RWPE2 (cell line): ENCODE data around the gene SCRN3.

ENCODE experiments used
- ATAC-seq: fragments of 200-7000 bp; cut with Tn5 transposase; 3 replicates; pipeline ENCODE4 v1.9.1; 2021; ENCODE audit warnings: low read depth
- DNase-seq: peaks from one replicate; pipeline ENCODE4 v3.0.0-alpha.2; 2020; ENCODE audit warnings: low spot score
- H3K27ac ChIP-seq: fragments of 450-650 bp; 2 replicates; pipeline ENCODE4 v1.5.1; 2017; ENCODE audit warnings: mild to moderate bottlenecking; ENCODE audit not compliant: poor library complexity, severe bottlenecking
- H3K27me3 ChIP-seq: fragments of 250-450 bp; sonication (Bioruptor Pico); 2 replicates; pipeline ENCODE4 v1.5.1; 2021; ENCODE audit warnings: mild to moderate bottlenecking, moderate library complexity; ENCODE audit not compliant: insufficient read depth, poor library complexity, severe bottlenecking
- H3K36me3 ChIP-seq: fragments of 250-450 bp; sonication (Bioruptor Pico); 2 replicates; pipeline ENCODE4 v1.5.1; 2020; ENCODE audit warnings: low read depth, mild to moderate bottlenecking, moderate library complexity
- H3K4me1 ChIP-seq: fragments of 250-450 bp; sonication (Bioruptor Pico); 2 replicates; pipeline ENCODE4 v1.5.1; 2021; ENCODE audit warnings: mild to moderate bottlenecking, moderate library complexity; ENCODE audit not compliant: insufficient read depth, poor library complexity, severe bottlenecking
- H3K4me3 ChIP-seq: fragments of 250-450 bp; sonication (Bioruptor Pico); 2 replicates; pipeline ENCODE4 v1.5.1; 2021; ENCODE audit warnings: mild to moderate bottlenecking, moderate library complexity; ENCODE audit not compliant: severe bottlenecking
- H3K9me3 ChIP-seq: fragments of 250-450 bp; sonication (Bioruptor Pico); 2 replicates; pipeline ENCODE4 v1.5.1; 2021; ENCODE audit warnings: mild to moderate bottlenecking, moderate library complexity; ENCODE audit not compliant: severe bottlenecking
- TF ChIP-seq, protein P1 (sequence below): fragments of 450-650 bp; IDR thresholded peaks from one replicate; pipeline ENCODE4 v1.5.1; 2017; ENCODE audit warnings: mild to moderate bottlenecking, moderate library complexity; ENCODE audit not compliant: poor library complexity, severe bottlenecking

Gene SCRN3

DNA sequence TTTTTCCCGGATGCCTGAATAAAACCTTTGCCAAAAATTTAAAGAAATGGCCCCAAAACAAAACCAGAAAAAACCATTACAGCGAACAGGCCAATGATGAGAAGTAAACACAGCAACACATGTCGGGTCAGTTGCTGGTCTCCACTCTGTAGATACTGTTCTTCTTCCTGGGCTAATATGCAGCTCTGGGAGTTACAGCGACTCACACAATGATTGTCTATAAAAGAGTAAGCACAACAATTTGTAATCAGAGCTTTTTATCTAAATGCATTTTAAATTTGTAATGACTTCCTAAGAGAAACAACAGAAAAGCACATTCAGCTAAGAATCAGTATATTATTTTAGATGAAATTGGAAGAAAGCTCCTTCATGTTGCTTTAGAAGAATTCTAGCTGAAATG, 51.0 kb downstream of the SCRN3 start:
- DNase-seq: no peak
- Histone ChIP-seq H3K36me3 (no peaks in the 10 kb centered on the region), H3K27me3 (no peaks in the 10 kb centered on the region)

DNA sequence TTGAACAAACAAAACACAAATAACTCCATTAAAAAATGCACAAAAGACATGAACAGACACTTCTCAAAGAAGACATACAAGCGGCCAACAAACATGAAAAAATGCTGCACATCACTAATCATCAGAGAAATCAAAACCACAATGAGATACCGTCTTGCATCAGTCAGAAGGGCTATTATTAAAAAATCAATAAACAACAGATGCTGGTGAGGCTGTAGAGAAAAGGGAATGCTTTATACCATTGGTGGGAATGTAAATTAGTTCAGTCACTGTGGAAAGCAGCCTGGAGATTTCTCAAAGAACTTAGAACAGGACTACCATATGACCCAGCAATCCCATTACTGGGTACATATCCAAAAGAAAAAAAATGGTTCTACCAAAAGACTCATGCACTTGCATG, 53.5 kb downstream of the SCRN3 start:
- TF ChIP-seq, protein P1, sequence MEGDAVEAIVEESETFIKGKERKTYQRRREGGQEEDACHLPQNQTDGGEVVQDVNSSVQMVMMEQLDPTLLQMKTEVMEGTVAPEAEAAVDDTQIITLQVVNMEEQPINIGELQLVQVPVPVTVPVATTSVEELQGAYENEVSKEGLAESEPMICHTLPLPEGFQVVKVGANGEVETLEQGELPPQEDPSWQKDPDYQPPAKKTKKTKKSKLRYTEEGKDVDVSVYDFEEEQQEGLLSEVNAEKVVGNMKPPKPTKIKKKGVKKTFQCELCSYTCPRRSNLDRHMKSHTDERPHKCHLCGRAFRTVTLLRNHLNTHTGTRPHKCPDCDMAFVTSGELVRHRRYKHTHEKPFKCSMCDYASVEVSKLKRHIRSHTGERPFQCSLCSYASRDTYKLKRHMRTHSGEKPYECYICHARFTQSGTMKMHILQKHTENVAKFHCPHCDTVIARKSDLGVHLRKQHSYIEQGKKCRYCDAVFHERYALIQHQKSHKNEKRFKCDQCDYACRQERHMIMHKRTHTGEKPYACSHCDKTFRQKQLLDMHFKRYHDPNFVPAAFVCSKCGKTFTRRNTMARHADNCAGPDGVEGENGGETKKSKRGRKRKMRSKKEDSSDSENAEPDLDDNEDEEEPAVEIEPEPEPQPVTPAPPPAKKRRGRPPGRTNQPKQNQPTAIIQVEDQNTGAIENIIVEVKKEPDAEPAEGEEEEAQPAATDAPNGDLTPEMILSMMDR: no peak
- H3K9me3 ChIP-seq: no peaks in the 10 kb centered on the region
- ATAC-seq (no peak), DNase-seq (no peak)
- H3K36me3 ChIP-seq: no peaks in the 10 kb centered on the region
- no peak overlapping the region for H3K27ac ChIP-seq
- H3K4me1 ChIP-seq: no peaks in the 10 kb centered on the region
- no peak overlapping the region for H3K4me3 ChIP-seq
- H3K27me3 ChIP-seq: no peaks in the 10 kb centered on the region

More for the DNA sequence above, 51.0 kb downstream of the SCRN3 start:
- Histone ChIP-seq H3K4me3 (no peak overlapping the region), H3K27ac (no peak overlapping the region), H3K4me1 (peaks cover 10% of the 10 kb centered on the region), H3K9me3 (no peaks in the 10 kb centered on the region)
- ATAC-seq: no peak
- TF ChIP-seq, protein P1: no peak

GRCh38 chr2:174450021-174450816, 54.7 kb downstream of the SCRN3 start:
- no peaks in the 10 kb centered on the region for H3K27me3 ChIP-seq
- TF ChIP-seq, protein P1: no peak
- H3K36me3 ChIP-seq: no peaks in the 10 kb centered on the region
- H3K4me1 ChIP-seq: no peaks in the 10 kb centered on the region
- no peak overlapping the region for H3K4me3 ChIP-seq
- no peak for DNase-seq
- no peak for ATAC-seq
- no peaks in the 10 kb centered on the region for H3K9me3 ChIP-seq
- no peak overlapping the region for H3K27ac ChIP-seq

- no peaks in the 10 kb centered on the region for H3K4me1 ChIP-seq
- no peaks in the 10 kb centered on the region for H3K9me3 ChIP-seq
- no peaks in the 10 kb centered on the region for H3K27me3 ChIP-seq
- DNase-seq: no peak
- H3K27ac ChIP-seq: no peak overlapping the region
- no peaks in the 10 kb centered on the region for H3K36me3 ChIP-seq
- ATAC-seq: no peak
- TF ChIP-seq, protein P1: no peak
- no peak overlapping the region for H3K4me3 ChIP-seq
These were observed 59.0 kb downstream of the SCRN3 start for GRCh38 chr2:174454566-174454965.

GRCh38 chr2:174461221-174461620, 65.7 kb downstream of the SCRN3 start:
- Histone ChIP-seq H3K4me3 (no peak overlapping the region), H3K27me3 (no peaks in the 10 kb centered on the region), H3K36me3 (no peaks in the 10 kb centered on the region; the same call in 1 of the 2 replicates), H3K27ac (no peak overlapping the region), H3K9me3 (no peaks in the 10 kb centered on the region), H3K4me1 (no peaks in the 10 kb centered on the region)
- ATAC-seq (no peak), DNase-seq (no peak)
- TF ChIP-seq, protein P1: no peak
